Endothelial cell of umbilical vein (primary cell): ENCODE data around the gene FUT7.

Experiments used
- POLR2A ChIP-seq: IDR thresholded peaks from 2 replicates; pipeline ENCODE4 v1.6.1; 2012; ENCODE audit warnings: low read depth, mild to moderate bottlenecking, control low read depth, low read length
- POLR2AphosphoS5 ChIP-seq: IDR thresholded peaks from 2 replicates; pipeline ENCODE4 v1.6.1; 2012; ENCODE audit warnings: low read depth, mild to moderate bottlenecking, control low read depth, low read length, moderate library complexity; ENCODE audit not compliant: insufficient read depth

DNA sequence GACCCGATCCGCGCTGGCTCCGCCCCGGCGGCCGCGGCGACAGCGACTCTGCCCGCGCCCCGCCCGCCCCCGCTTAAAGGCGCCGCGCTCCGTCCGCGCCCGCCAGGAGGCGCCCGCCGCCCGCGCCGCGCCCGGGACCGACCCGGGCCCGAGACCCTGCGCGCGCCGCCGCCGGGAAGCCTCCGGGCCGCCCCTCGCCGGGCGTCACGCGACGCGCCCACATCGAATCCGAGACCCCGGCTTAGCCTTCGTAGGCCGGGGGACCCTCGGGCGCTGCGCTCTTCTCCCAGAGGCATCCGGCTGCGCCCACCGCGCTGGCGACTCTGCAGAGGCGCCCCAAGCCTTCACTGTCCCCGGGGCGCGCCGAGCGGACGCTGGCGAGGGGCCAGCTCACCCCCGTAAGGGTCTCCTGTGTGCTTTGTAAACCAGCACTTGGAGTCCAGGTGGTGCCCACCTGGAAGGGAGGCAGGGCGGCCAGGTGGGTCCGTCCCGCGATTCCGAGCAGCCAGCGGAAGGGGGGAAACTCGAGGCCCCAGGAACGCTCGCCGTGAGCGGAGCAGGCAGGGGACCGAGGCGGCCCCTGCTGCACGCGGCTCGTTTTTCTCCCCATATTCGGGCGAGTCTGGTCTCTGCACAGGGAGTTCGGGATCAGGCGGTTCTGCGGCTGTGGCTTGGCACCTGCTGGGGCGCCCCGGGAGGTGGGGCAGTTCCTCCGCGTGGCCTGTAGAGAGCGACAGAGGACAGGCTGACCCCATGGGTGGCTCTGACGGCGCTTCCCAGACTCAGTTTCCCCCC lies 3.4 kb downstream of the FUT7 start:
- no peak for TF ChIP-seq POLR2A
- no peak for TF ChIP-seq POLR2AphosphoS5
